HEK293 (cell line): Measurements from ENCODE around the gene MORN1.

Source experiments
- CTCF ChIA-PET: fragments of 350-600 bp; formaldehyde crosslinking; extraction: SDS; loops from one replicate; lab custom pipeline; 2021; ENCODE audit warnings: antibody characterized with exemption; lab: Yijun Ruan, JAX
- POLR2A ChIA-PET: fragments of 300-600 bp; formaldehyde crosslinking; extraction: SDS; loops from one replicate; lab custom pipeline; 2020; ENCODE audit warnings: antibody characterized with exemption, inconsistent platforms; lab: Yijun Ruan, JAX
- H3K27ac ChIP-seq: fragments of 200-500 bp; sonication (Bioruptor generic); 2 replicates; pipeline ENCODE4 v1.5.1; 2014; ENCODE audit warnings: low read depth, low read length, control low read depth, inconsistent platforms; ENCODE audit errors: extremely low read depth
- H3K36me3 ChIP-seq, 2 experiments: fragments of 200-500 bp in 1 of 2; sonication (Bioruptor generic) in 1 of 2; 1 replicate in 1 of 2; 2 replicates in 1 of 2; pipeline ENCODE4 v1.5.1; 2014 to 2017; ENCODE audit warnings: inconsistent platforms in 2 of 2, low read length in 2 of 2; ENCODE audit not compliant: control insufficient read depth in 2 of 2, insufficient read depth in 1 of 2
- H3K4me1 ChIP-seq: fragments of 200-500 bp; sonication (Bioruptor generic); 2 replicates; pipeline ENCODE4 v1.5.1; 2014; ENCODE audit warnings: mild to moderate bottlenecking, low read length, inconsistent platforms; ENCODE audit not compliant: control insufficient read depth, insufficient read depth
- H3K4me3 ChIP-seq: 2 replicates; pipeline ENCODE4 v1.5.1; 2011; ENCODE audit warnings: low read depth, mild to moderate bottlenecking, control low read depth, low read length, moderate library complexity
- H3K9me3 ChIP-seq: fragments of 200-500 bp; sonication (Bioruptor generic); 2 replicates; pipeline ENCODE4 v1.5.1; 2014; ENCODE audit warnings: low read depth, low read length, inconsistent platforms; ENCODE audit not compliant: control insufficient read depth, insufficient read depth
- KLF8 ChIP-seq: fragments of 450-650 bp; formaldehyde crosslinking; IDR thresholded peaks from 2 replicates; pipeline ENCODE4 v1.5.1; 2016; ENCODE audit warnings: missing biosample characterization, missing genetic modification characterization
- SCRT2 ChIP-seq: fragments of 450-650 bp; formaldehyde crosslinking; IDR thresholded peaks from 2 replicates; pipeline ENCODE4 v1.5.1; 2016; ENCODE audit warnings: missing biosample characterization, missing genetic modification characterization
- SETDB1 ChIP-seq: IDR thresholded peaks from one replicate; pipeline ENCODE4 v1.6.1; 2017; ENCODE audit warnings: mild to moderate bottlenecking, low read length, moderate library complexity, mixed read lengths; ENCODE audit not compliant: insufficient read length
- ZNF140 ChIP-seq: fragments of 450-650 bp; formaldehyde crosslinking; IDR thresholded peaks from 2 replicates; pipeline ENCODE4 v1.5.1; 2016; ENCODE audit warnings: missing biosample characterization, missing genetic modification characterization
- ZNF146 ChIP-seq: fragments of 450-650 bp; formaldehyde crosslinking; IDR thresholded peaks from 2 replicates; pipeline ENCODE4 v1.5.1; 2016; ENCODE audit warnings: missing biosample characterization, missing genetic modification characterization
- ZNF169 ChIP-seq: fragments of 450-650 bp; formaldehyde crosslinking; IDR thresholded peaks from 2 replicates; pipeline ENCODE4 v1.5.1; 2016; ENCODE audit warnings: missing biosample characterization, missing genetic modification characterization
- ZNF292 ChIP-seq: fragments of 450-650 bp; formaldehyde crosslinking; IDR thresholded peaks from 2 replicates; pipeline ENCODE4 v1.5.1; 2016; ENCODE audit warnings: low read depth, missing biosample characterization, missing genetic modification characterization, borderline replicate concordance
- ZNF501 ChIP-seq: fragments of 450-650 bp; formaldehyde crosslinking; IDR thresholded peaks from 2 replicates; pipeline ENCODE4 v1.5.1; 2016; ENCODE audit warnings: missing biosample characterization, missing genetic modification characterization
- ZNF560 ChIP-seq: fragments of 450-650 bp; formaldehyde crosslinking; IDR thresholded peaks from 2 replicates; pipeline ENCODE4 v1.5.1; 2017; ENCODE audit warnings: missing biosample characterization, missing genetic modification characterization, borderline replicate concordance
- ZNF664 ChIP-seq: fragments of 450-650 bp; formaldehyde crosslinking; IDR thresholded peaks from 2 replicates; pipeline ENCODE4 v1.5.1; 2016; ENCODE audit warnings: missing biosample characterization, missing genetic modification characterization
- TF ChIP-seq, protein P1 (sequence below): fragments of 450-650 bp; formaldehyde crosslinking; IDR thresholded peaks from 2 replicates; pipeline ENCODE4 v1.5.1; 2016; ENCODE audit warnings: missing biosample characterization, missing genetic modification characterization
- TF ChIP-seq, protein P2 (sequence below): fragments of 450-650 bp; formaldehyde crosslinking; IDR thresholded peaks from 2 replicates; pipeline ENCODE4 v1.5.1; 2016; ENCODE audit warnings: missing biosample characterization, missing genetic modification characterization
- TF ChIP-seq, protein P3 (sequence below): fragments of 450-650 bp; formaldehyde crosslinking; IDR thresholded peaks from 2 replicates; pipeline ENCODE4 v1.5.1; 2016; ENCODE audit warnings: missing biosample characterization, missing genetic modification characterization
- TF ChIP-seq, protein P4 (sequence below): fragments of 450-650 bp; formaldehyde crosslinking; IDR thresholded peaks from 2 replicates; pipeline ENCODE4 v1.5.1; 2016; ENCODE audit warnings: missing biosample characterization, missing genetic modification characterization, borderline replicate concordance

The MORN1 gene

DNA sequence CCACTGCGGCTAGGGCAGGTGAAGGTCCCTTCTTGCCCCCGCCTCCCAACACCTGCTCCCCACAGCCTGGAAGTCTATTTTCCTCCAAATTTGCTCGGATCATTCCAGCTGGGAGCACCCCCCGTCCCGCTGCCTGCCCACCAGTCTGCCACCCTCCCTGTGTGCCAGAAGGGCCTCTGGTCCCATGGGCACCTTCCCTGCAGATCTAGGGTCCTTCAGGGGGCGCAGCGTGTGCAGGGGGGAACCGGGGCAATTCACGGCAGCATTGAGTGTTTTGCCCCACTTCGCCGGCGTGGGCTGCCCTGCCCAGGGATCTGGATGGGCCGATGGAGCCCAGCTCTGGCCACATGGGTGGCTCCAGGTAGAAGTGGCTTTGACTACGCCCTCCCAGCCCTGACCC is 47.3 kb upstream of the MORN1 start (continued):
- TF ChIP-seq, protein P1, sequence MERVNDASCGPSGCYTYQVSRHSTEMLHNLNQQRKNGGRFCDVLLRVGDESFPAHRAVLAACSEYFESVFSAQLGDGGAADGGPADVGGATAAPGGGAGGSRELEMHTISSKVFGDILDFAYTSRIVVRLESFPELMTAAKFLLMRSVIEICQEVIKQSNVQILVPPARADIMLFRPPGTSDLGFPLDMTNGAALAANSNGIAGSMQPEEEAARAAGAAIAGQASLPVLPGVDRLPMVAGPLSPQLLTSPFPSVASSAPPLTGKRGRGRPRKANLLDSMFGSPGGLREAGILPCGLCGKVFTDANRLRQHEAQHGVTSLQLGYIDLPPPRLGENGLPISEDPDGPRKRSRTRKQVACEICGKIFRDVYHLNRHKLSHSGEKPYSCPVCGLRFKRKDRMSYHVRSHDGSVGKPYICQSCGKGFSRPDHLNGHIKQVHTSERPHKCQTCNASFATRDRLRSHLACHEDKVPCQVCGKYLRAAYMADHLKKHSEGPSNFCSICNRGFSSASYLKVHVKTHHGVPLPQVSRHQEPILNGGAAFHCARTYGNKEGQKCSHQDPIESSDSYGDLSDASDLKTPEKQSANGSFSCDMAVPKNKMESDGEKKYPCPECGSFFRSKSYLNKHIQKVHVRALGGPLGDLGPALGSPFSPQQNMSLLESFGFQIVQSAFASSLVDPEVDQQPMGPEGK (tag by site-specific recombination) = no peak
- no peak for TF ChIP-seq ZNF501 (tag by site-specific recombination)
- TF ChIP-seq ZNF664 = no peak
- TF ChIP-seq, protein P2, sequence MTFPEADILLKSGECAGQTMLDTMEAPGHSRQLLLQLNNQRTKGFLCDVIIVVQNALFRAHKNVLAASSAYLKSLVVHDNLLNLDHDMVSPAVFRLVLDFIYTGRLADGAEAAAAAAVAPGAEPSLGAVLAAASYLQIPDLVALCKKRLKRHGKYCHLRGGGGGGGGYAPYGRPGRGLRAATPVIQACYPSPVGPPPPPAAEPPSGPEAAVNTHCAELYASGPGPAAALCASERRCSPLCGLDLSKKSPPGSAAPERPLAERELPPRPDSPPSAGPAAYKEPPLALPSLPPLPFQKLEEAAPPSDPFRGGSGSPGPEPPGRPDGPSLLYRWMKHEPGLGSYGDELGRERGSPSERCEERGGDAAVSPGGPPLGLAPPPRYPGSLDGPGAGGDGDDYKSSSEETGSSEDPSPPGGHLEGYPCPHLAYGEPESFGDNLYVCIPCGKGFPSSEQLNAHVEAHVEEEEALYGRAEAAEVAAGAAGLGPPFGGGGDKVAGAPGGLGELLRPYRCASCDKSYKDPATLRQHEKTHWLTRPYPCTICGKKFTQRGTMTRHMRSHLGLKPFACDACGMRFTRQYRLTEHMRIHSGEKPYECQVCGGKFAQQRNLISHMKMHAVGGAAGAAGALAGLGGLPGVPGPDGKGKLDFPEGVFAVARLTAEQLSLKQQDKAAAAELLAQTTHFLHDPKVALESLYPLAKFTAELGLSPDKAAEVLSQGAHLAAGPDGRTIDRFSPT (tag by site-specific recombination) = no peak
- TF ChIP-seq ZNF140 (tag by site-specific recombination) = no peak
- no peak for TF ChIP-seq ZNF169
- no peak for TF ChIP-seq ZNF146
- TF ChIP-seq SETDB1 = no peak
- TF ChIP-seq ZNF292 = no peak
- no peak for TF ChIP-seq KLF8 (tag by site-specific recombination)
- TF ChIP-seq ZNF560 (tag by site-specific recombination) = no peak
- TF ChIP-seq, all 188 proteins: peak for 0

DNA sequence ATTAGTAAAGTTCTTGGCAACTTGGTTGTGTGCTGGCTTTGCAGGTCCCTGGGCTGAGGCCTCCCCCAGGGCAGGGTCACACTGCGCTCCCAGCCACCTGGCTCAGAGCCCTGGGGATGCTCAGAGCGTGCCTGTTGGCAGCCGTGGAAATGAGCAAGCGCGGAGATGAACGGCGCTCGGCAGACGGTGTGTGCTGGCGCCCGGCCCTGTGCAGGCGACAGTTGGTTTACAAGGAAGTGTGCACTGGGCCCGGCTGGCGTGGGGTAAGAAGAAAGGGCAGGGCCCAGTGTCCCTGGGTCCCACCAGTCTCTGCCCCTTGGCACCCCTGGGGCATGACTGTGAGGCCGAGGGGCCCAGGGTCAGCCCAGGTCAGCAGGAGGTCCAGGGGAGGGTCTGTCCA is 46.7 kb upstream of the MORN1 start:
- H3K36me3 ChIP-seq = no peaks in the 10 kb centered on the region
- H3K4me3 ChIP-seq = no peak overlapping the region
- CTCF ChIA-PET = no interaction called here
- H3K27ac ChIP-seq = no peak overlapping the region
- no peaks in the 10 kb centered on the region for H3K9me3 ChIP-seq
- TF ChIP-seq, protein P3, sequence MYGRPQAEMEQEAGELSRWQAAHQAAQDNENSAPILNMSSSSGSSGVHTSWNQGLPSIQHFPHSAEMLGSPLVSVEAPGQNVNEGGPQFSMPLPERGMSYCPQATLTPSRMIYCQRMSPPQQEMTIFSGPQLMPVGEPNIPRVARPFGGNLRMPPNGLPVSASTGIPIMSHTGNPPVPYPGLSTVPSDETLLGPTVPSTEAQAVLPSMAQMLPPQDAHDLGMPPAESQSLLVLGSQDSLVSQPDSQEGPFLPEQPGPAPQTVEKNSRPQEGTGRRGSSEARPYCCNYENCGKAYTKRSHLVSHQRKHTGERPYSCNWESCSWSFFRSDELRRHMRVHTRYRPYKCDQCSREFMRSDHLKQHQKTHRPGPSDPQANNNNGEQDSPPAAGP (tag by site-specific recombination) = no peak
- TF ChIP-seq ZNF146 (no peak), SCRT2 (peak; percentile 64)
- TF ChIP-seq, protein P4, sequence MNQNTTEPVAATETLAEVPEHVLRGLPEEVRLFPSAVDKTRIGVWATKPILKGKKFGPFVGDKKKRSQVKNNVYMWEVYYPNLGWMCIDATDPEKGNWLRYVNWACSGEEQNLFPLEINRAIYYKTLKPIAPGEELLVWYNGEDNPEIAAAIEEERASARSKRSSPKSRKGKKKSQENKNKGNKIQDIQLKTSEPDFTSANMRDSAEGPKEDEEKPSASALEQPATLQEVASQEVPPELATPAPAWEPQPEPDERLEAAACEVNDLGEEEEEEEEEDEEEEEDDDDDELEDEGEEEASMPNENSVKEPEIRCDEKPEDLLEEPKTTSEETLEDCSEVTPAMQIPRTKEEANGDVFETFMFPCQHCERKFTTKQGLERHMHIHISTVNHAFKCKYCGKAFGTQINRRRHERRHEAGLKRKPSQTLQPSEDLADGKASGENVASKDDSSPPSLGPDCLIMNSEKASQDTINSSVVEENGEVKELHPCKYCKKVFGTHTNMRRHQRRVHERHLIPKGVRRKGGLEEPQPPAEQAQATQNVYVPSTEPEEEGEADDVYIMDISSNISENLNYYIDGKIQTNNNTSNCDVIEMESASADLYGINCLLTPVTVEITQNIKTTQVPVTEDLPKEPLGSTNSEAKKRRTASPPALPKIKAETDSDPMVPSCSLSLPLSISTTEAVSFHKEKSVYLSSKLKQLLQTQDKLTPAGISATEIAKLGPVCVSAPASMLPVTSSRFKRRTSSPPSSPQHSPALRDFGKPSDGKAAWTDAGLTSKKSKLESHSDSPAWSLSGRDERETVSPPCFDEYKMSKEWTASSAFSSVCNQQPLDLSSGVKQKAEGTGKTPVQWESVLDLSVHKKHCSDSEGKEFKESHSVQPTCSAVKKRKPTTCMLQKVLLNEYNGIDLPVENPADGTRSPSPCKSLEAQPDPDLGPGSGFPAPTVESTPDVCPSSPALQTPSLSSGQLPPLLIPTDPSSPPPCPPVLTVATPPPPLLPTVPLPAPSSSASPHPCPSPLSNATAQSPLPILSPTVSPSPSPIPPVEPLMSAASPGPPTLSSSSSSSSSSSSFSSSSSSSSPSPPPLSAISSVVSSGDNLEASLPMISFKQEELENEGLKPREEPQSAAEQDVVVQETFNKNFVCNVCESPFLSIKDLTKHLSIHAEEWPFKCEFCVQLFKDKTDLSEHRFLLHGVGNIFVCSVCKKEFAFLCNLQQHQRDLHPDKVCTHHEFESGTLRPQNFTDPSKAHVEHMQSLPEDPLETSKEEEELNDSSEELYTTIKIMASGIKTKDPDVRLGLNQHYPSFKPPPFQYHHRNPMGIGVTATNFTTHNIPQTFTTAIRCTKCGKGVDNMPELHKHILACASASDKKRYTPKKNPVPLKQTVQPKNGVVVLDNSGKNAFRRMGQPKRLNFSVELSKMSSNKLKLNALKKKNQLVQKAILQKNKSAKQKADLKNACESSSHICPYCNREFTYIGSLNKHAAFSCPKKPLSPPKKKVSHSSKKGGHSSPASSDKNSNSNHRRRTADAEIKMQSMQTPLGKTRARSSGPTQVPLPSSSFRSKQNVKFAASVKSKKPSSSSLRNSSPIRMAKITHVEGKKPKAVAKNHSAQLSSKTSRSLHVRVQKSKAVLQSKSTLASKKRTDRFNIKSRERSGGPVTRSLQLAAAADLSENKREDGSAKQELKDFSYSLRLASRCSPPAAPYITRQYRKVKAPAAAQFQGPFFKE (tag by site-specific recombination) = no peak
- no peaks in the 10 kb centered on the region for H3K4me1 ChIP-seq
- POLR2A ChIA-PET = no interaction called here
